T47D (cell line): ENCODE results near the gene PLXND1.
A peak's percentile ranks its signal among the peaks of the same experiment; 100 is the strongest.

Experiments used
- DNase-seq, 2 experiments: peaks; one replicate each; pipeline versions ENCODE4 v3.0.0 to v3.0.0-alpha.2; 2011 to 2012; ENCODE audit warnings: low read depth in 1 of 2, low spot score in 1 of 2
- JUND ChIP-seq: IDR thresholded peaks from 2 replicates; pipeline ENCODE4 v1.6.1; 2012; ENCODE audit warnings: low read depth
- in situ Hi-C: cut with HindIII; loops from 2 replicates; pipeline ENCODE4 v1.10.0; 2016; ENCODE audit warnings: low sequenced_read_pairs, low pct_unique_long_range_greater_than_20kb

The PLXND1 gene

GRCh38 chr3:129623447-129624118, 17.1 kb upstream of the PLXND1 start:
- DNase-seq: peak in 1 of 2 experiments; percentile 83

GRCh38 chr3:129622933-129623332, 16.5 kb upstream of the PLXND1 start:
- in situ Hi-C loops: no loop called here
- TF ChIP-seq JUND: no peak
- DNase-seq: no peak

More at GRCh38 chr3:129623447-129624118, 17.1 kb upstream of the PLXND1 start:
- in situ Hi-C loops: no loop called here
- no peak for TF ChIP-seq JUND

GRCh38 chr3:129622226-129622874, 15.9 kb upstream of the PLXND1 start:
- TF ChIP-seq JUND: no peak
- DNase-seq: no peak
- in situ Hi-C loops: no loop called here

GRCh38 chr3:129621626-129622225, 15.2 kb upstream of the PLXND1 start:
- no peak for DNase-seq
- in situ Hi-C loops: no loop called here
- TF ChIP-seq JUND: no peak

GRCh38 chr3:129620828-129621559, 14.5 kb upstream of the PLXND1 start:
- in situ Hi-C loops: no loop called here
- no peak for DNase-seq
- TF ChIP-seq JUND: no peak

- no peak for TF ChIP-seq JUND
- DNase-seq: no peak
- in situ Hi-C loops: no loop called here
These were observed 13.3 kb upstream of the PLXND1 start for GRCh38 chr3:129619726-129620162.

GRCh38 chr3:129618901-129619671, 12.6 kb upstream of the PLXND1 start:
- in situ Hi-C loops: no loop called here
- no peak for TF ChIP-seq JUND
- no peak for DNase-seq

- no peak for DNase-seq
- TF ChIP-seq JUND: no peak
- in situ Hi-C loops: no loop called here
These were observed 11.8 kb upstream of the PLXND1 start for GRCh38 chr3:129618186-129618820.

- TF ChIP-seq JUND: no peak
- in situ Hi-C loops: no loop called here
- no peak for DNase-seq
These were observed 11.1 kb upstream of the PLXND1 start for GRCh38 chr3:129617381-129618185.

- no peak for TF ChIP-seq JUND
- in situ Hi-C loops: no loop called here
- no peak for DNase-seq
These were observed 10.2 kb upstream of the PLXND1 start for GRCh38 chr3:129616713-129617112.

GRCh38 chr3:129616291-129616690, 9.8 kb upstream of the PLXND1 start:
- in situ Hi-C loops: no loop called here
- no peak for TF ChIP-seq JUND
- no peak for DNase-seq
